Chondrocyte (in vitro differentiated cells): ENCODE measurements around the gene SLF2. TPM values are rescaled to one million over a fixed set of nuclear protein-coding genes. Genes with fewer than 3 reads are reported as not detected.

Source experiments
- DNase-seq: peaks from one replicate; pipeline ENCODE4 v3.0.0; 2021; ENCODE audit warnings: mixed read lengths, low spot score
- H3K27ac Mint-ChIP-seq: one replicate; pipeline ENCODE4 v1.8.0; 2021; ENCODE audit warnings: mild to moderate bottlenecking, moderate library complexity, mixed read lengths; ENCODE audit not compliant: unreplicated experiment
- H3K27me3 Mint-ChIP-seq: 2 replicates; pipeline ENCODE4 v1.8.0; 2021; ENCODE audit warnings: low read depth, mixed read lengths
- H3K36me3 Mint-ChIP-seq: 2 replicates; pipeline ENCODE4 v1.8.0; 2021; ENCODE audit warnings: low read depth, mixed read lengths
- H3K4me1 Mint-ChIP-seq: 2 replicates; pipeline ENCODE4 v1.8.0; 2021; ENCODE audit warnings: low read depth, mild to moderate bottlenecking, mixed read lengths
- H3K4me3 Mint-ChIP-seq: one replicate; pipeline ENCODE4 v1.8.0; 2021; ENCODE audit warnings: mild to moderate bottlenecking, moderate library complexity, mixed read lengths; ENCODE audit not compliant: unreplicated experiment
- H3K9me3 Mint-ChIP-seq: 2 replicates; pipeline ENCODE4 v1.8.0; 2021; ENCODE audit warnings: low read depth, mixed read lengths
- total RNA-seq: library from RNA; stranded (reverse); gene quantifications from 3 replicates; pipeline ENCODE4 v1.2.1, GENCODE V29; 2021
- TF ChIP-seq, protein P1 (sequence below): fragments of 200-600 bp; sonication (generic); IDR thresholded peaks from 2 replicates; pipeline ENCODE4 v1.5.0; 2021; ENCODE audit warnings: antibody characterized with exemption, mild to moderate bottlenecking, moderate library complexity

The SLF2 gene
- total RNA-seq, 1 donor from 2014 or later = 20.6 TPM

DNA sequence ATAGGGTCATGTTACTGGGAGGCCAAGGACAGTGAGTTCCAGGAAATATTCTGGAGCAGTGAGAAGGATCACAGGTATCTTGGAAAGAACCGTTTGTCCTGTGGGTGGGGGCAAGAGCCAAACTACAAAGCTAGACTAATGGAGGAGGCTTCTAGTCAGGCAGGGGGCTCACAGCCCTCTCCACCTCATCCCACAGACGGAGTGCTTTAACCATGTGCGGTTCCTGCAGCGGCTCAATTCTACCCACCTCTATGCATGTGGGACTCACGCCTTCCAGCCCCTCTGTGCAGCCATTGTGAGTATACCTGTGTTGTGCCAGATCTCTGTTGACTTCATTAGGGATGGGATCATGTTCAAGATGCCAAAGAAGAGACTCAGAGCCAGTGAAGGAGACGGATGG lies 64.7 kb downstream of the SLF2 start:
- H3K27ac Mint-ChIP-seq = no peak overlapping the region
- H3K4me1 Mint-ChIP-seq = no peaks in the 10 kb centered on the region
- H3K36me3 Mint-ChIP-seq = peaks cover 6% of the 10 kb centered on the region
- no peak overlapping the region for H3K4me3 Mint-ChIP-seq
- no peaks in the 10 kb centered on the region for H3K9me3 Mint-ChIP-seq
- H3K27me3 Mint-ChIP-seq = no peaks in the 10 kb centered on the region
- peak; percentile 46 for DNase-seq
- TF ChIP-seq, protein P1, sequence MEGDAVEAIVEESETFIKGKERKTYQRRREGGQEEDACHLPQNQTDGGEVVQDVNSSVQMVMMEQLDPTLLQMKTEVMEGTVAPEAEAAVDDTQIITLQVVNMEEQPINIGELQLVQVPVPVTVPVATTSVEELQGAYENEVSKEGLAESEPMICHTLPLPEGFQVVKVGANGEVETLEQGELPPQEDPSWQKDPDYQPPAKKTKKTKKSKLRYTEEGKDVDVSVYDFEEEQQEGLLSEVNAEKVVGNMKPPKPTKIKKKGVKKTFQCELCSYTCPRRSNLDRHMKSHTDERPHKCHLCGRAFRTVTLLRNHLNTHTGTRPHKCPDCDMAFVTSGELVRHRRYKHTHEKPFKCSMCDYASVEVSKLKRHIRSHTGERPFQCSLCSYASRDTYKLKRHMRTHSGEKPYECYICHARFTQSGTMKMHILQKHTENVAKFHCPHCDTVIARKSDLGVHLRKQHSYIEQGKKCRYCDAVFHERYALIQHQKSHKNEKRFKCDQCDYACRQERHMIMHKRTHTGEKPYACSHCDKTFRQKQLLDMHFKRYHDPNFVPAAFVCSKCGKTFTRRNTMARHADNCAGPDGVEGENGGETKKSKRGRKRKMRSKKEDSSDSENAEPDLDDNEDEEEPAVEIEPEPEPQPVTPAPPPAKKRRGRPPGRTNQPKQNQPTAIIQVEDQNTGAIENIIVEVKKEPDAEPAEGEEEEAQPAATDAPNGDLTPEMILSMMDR = no peak

DNA sequence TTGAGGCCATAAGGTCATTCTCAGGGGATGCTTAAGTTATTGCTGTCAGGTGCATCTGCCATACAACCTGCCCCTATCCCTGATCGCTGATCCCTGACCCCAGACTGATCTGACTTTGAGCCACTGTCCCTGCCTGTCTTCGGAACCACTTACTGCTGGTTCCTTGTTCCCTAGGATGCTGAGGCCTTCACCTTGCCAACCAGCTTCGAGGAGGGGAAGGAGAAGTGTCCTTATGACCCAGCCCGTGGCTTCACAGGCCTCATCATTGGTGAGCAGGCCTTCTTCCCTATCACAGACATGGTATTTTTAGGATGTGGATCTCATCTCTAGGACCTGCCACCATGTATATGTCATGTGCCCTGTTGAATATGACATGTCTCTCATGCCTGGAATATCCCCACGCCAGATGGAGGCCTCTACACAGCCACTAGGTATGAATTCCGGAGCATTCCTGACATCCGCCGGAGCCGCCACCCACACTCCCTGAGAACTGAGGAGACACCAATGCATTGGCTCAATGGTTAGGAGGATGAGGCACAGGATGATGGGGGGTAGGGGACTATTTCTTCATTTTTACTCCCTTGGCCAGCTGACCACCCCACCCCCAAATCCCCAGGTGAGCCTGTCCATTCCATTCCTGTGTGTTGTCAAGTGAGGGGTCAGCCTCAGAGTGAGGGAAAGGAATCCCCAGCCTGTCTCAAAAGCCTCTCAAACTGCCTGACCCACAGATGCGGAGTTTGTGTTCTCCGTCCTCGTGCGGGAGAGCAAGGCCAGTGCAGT lies 65.5 kb downstream of the SLF2 start:
- no peak overlapping the region for H3K4me3 Mint-ChIP-seq
- H3K27me3 Mint-ChIP-seq = no peaks in the 10 kb centered on the region
- no peak overlapping the region for H3K27ac Mint-ChIP-seq
- H3K9me3 Mint-ChIP-seq = no peaks in the 10 kb centered on the region
- H3K36me3 Mint-ChIP-seq = peaks cover 6% of the 10 kb centered on the region
- no peaks in the 10 kb centered on the region for H3K4me1 Mint-ChIP-seq
- peak; percentile 30 for DNase-seq
- TF ChIP-seq, protein P1 = no peak

DNA sequence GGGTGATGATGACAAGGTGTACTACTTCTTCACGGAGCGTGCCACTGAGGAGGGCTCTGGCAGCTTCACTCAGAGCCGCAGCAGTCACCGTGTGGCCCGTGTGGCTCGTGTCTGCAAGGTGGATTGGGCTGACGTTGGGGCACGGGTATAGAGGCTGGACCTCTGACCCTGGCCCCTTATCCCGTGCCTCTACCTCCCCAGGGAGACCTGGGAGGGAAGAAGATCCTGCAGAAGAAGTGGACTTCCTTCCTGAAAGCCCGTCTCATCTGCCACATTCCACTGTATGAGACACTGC lies 66.1 kb downstream of the SLF2 start:
- no peaks in the 10 kb centered on the region for H3K4me1 Mint-ChIP-seq
- TF ChIP-seq, protein P1 = no peak

GRCh38 chr10:100979791-100980272 lies 67.1 kb downstream of the SLF2 start:
- TF ChIP-seq, protein P1 = no peak

More for the DNA sequence above, 66.1 kb downstream of the SLF2 start:
- DNase-seq = peak; percentile 58
- Mint-ChIP-seq H3K4me3 (no peak overlapping the region), H3K27ac (no peak overlapping the region), H3K27me3 (no peaks in the 10 kb centered on the region), H3K36me3 (peaks cover 6% of the 10 kb centered on the region), H3K9me3 (no peaks in the 10 kb centered on the region)

GRCh38 chr10:100980311-100980710 lies 67.5 kb downstream of the SLF2 start:
- H3K36me3 Mint-ChIP-seq = peaks cover 6% of the 10 kb centered on the region
- no peak overlapping the region for H3K4me3 Mint-ChIP-seq
- TF ChIP-seq, protein P1 = no peak
- H3K4me1 Mint-ChIP-seq = peaks cover 3% of the 10 kb centered on the region
- H3K27me3 Mint-ChIP-seq = no peaks in the 10 kb centered on the region
- no peaks in the 10 kb centered on the region for H3K9me3 Mint-ChIP-seq
- peak; percentile 5 for DNase-seq
- no peak overlapping the region for H3K27ac Mint-ChIP-seq

More at GRCh38 chr10:100979791-100980272, 67.1 kb downstream of the SLF2 start:
- Mint-ChIP-seq H3K36me3 (peaks cover 6% of the 10 kb centered on the region), H3K4me1 (peaks cover 1% of the 10 kb centered on the region), H3K27me3 (no peaks in the 10 kb centered on the region), H3K27ac (no peak overlapping the region), H3K4me3 (no peak overlapping the region), H3K9me3 (no peaks in the 10 kb centered on the region)
- DNase-seq = peak; percentile 65
